ENCODE results near the gene MXI1. TPM values are rescaled to one million over a fixed set of nuclear protein-coding genes. Genes with fewer than 3 reads are reported as not detected.

Gene MXI1
- polyA plus RNA-seq, 1 donor = 23.3 TPM

DNA sequence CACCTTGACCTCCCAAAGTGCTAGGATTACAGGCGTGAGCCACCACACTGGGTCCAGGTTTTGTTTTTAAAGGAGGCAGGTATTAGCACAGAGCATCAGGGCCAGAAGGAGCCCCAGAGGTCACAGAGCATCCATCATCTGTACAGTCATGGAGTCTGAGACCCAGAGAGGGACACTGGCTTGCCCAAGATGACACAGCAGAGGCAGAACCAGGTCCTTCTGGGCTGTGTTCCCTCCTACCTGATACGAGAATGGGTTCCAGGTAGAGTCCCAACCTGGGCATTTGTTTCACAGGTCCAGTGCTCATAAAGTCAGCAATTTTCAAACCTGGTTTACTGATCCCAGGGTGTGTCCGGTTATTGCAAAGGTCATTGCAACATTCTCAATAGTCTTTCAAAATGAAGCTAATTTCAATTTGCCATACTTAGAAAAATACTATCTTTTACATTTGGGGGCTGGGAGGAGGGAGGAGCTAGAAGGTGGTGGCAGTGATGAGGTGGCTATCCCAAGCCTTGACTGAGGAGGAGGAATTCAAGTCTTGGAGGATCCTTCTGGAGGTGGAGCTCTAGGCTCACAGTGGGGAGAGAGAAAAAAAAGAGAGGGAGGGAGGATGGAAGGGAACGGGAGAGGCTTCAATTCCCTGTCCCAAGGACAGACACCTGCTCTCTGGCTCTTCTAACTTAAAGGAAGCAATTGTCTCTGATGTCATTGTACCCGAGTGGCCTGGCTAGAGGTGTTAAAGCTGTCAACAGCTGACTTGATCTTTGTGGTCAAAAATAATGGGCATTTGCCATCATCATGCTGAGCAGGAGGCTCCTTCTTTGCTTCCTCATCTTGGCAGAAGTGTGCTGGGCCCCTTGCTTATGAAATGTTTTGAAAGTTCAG, 8.1 kb downstream of the MXI1 start:
- DNase-seq (ENCODE audit: low read depth) = no peak

GRCh38 chr10:110216240-110216639, 8.8 kb downstream of the MXI1 start:
- DNase-seq (ENCODE audit: low read depth) = no peak

GRCh38 chr10:110216942-110217661, 9.7 kb downstream of the MXI1 start:
- DNase-seq (ENCODE audit: low read depth) = no peak

DNA sequence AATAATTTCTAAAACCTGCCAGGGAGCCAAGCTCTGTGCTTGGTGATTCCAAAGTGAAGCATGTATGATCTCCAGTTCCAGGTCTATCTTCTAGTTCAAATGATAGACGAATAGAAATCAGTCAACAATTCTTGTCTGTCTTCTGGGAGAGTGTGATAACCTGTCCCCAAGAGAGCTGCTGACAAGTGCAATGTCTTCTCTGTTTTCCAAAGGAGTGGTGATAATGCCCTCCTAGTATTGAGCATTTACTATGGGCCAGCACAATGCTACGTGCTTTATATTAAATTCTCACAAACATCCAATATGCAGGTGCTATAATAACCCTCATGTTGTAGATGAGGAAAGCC, 10.2 kb downstream of the MXI1 start:
- no peak for DNase-seq (ENCODE audit: low read depth)

- DNase-seq (ENCODE audit: low read depth) = no peak
Measured at GRCh38 chr10:110218632-110219031, 11.2 kb downstream of the MXI1 start.

DNA sequence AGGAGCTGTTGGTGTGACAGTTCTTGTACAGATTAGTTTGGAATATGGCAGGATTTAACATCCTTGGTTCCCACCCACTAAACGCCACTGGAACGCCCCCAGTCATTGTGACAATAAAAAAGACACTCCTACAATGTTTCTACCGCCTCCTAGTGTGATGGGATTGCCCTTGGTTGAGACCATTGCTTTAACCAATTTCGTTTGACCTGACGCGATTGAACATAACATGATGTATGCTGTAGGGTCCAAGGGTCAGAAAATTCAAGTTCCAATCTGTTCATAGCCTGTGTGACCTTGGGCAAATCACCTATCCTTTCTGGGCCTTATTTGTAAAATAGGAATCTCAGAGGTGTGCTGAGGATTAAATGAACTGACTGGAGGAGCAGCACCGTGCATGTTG, 12.5 kb downstream of the MXI1 start:
- DNase-seq (ENCODE audit: low read depth) = no peak

DNA sequence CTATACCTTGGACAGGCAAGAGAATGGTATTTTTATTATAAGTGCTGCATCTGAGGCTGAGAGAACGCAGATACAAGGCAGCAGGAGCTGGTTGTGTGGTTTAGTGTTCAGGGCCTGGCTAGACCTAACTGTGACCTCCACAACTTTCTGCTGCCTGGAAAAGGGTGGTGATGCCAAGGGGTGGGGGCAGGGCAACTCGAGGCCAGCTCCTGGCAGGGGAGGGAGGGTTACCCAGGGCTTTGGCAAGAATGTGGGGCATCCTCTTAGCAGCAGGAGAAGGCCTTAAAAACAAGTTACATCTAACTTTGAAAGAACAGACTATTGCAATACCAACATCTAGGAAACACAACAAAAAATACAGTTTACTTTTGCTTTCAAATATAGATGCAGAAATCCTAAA, 13.0 kb downstream of the MXI1 start:
- no peak for DNase-seq (ENCODE audit: low read depth)

GRCh38 chr10:110221044-110221720, 13.8 kb downstream of the MXI1 start:
- DNase-seq (ENCODE audit: low read depth) = no peak

DNA sequence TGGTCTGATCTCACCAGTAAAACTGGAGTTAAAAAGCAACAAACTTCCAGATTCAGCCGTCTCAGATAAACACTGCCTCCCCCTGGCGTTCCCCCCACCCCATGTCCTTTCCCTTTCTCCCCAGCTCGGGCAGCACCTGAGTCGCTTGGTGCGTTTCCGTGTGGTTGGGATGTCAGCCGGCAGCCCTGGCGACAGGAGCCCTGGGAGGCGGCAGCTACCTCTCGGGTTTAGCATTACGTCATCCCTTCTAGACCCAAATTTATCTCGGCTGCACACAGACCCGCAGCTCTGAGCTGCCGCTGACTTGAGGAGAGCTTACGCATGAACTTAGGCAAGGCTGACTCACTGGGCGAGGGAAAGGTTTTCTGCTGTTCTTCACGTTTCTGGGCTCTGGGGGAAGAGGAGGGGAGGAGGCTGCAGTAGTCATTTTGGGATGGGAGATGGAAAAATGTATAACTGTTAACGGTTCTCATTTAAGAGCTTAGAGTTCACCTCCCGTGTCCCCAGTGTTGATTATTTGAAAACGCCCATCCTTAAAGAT, 14.4 kb downstream of the MXI1 start:
- DNase-seq (ENCODE audit: low read depth) = no peak

DNA sequence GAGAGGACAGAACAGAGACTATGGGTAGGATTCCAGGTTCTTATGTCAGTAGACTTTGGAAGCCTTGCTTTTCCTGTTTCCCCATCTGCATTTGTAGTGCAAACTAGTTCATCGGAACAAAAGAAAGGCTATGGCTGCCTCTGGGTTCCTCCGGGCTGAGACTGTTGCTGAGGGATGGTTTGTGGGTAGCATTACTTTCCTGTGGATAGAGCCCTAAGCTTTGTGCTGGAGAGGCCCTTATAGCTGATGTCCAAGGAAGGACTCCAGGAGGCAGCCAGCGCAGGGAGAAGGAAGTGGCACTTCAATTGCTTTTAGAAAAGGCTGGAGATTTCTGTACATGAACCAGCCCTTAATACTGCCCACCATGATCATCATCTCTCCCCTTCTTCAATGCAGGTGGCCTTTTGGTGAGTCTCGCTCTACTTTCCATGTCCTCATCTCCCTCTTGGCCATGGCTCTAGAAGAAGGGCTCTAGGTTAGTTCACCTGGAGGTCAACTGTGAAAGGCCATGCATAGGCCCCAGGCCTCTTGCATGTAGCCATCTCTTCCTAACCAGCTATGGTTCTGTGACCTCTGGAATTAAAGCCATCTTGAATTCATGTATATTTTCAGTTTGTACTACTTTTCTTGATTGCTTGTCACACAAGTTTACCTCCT, 15.4 kb downstream of the MXI1 start:
- no peak for DNase-seq (ENCODE audit: low read depth)

- DNase-seq (ENCODE audit: low read depth) = no peak
Measured at GRCh38 chr10:110223298-110223925, 16.0 kb downstream of the MXI1 start.

DNA sequence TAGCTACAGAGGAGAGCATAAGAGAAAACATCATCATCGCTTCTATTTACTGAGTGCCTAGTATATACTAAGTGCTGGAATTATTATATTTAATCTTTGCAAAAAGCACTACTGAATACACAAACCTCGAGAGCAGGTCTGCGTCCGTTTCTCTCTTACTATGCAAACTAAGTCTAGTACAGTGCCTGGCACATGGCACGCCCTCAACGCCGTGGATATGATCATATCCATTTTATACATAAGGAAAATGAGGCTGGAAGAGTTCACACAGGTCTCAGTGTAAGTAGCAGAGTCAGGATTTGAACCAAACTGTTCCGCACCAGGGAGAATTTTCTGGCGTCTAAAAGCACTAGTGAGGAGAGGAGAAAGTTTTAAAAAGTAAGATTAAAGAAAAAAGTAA, 17.6 kb downstream of the MXI1 start:
- no peak for DNase-seq (ENCODE audit: low read depth)

DNA sequence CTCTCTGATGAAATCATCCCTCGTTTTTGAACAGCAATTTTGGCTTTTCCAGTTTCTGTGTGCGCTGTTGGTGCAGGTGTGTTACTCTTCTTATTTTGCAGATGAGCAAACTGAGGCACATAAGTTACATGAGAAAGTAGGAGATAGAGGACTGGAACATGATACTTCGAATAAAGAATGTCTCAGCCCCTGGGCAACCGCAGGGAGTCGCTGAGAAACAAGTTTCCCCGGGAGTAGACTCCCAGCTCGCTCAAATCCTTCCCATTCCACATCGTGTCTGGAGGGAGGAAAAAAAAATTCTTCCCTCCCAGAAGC, 18.0 kb downstream of the MXI1 start:
- no peak for DNase-seq (ENCODE audit: low read depth)

GRCh38 chr10:110225756-110226542, 18.5 kb downstream of the MXI1 start:
- no peak for DNase-seq (ENCODE audit: low read depth)

- no peak for DNase-seq (ENCODE audit: low read depth)
Measured at GRCh38 chr10:110226543-110226925, 19.1 kb downstream of the MXI1 start.

GRCh38 chr10:110226926-110227641, 19.7 kb downstream of the MXI1 start:
- DNase-seq (ENCODE audit: low read depth) = no peak

DNA sequence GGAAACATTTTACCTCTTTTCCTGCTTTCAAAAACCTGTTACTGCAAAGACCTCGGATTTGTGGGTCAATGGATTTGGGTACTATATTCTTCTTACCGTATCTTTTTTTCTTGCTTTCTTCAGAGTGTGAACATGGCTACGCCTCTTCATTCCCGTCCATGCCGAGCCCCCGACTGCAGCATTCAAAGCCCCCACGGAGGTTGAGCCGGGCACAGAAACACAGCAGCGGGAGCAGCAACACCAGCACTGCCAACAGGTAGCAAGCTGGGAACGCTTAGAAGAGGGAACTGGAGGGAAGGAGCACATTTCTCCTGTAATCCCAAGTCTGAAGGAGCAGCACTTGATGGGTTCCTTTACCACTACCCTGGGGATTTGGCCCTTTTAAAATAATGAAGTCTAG, 20.7 kb downstream of the MXI1 start:
- no peak for DNase-seq (ENCODE audit: low read depth)

- DNase-seq (ENCODE audit: low read depth) = no peak
Measured at GRCh38 chr10:110229155-110229554, 21.8 kb downstream of the MXI1 start.

DNA sequence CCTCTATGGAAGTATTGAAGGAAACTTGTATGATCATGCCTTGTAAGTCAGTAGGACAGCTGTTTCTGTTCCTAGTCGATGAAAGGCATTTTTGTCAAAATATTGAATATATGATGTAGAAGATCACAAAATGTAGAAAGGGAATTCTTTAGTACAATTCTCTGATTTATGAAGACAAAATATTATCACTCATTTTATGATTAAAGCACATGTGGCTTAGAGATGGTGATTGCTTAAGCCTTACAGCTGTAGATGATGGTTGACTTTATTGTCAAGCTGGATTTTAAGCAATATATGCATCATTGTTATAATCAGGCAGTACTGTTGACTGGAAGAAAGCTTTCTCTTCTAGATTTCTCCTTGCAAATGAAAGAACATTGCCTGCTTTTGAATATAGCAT, 26.4 kb downstream of the MXI1 start:
- DNase-seq (ENCODE audit: low read depth) = no peak

DNA sequence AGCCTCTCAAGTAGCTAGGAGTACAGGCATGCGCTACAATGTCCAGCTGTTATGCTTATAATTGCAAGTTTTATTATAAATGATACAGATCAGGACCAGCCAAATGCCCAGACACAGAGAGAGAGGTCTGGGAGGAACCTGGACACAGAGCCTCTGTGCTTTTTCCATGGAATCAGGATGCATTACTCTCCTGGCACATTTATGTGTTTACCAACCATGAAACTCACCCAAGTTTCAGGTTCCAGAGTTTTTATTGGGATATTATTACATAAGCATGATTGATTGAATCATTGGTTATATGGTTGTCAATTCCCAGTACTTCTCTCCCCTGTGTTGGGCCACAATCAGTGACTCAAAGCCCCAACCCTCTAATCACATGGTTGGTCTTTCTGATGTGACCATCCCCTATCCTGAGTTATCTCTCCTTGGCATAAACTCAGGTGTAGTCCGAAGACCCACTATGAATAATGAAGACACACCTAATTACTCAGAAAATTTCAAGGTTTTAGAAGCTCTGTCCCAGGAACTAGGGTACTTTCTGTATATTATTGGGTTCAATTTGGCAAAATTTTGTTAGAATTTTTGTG, 30.6 kb downstream of the MXI1 start:
- no peak for DNase-seq (ENCODE audit: low read depth)

Measured in forelimb muscle (tissue), 1 donor.